ENCODE results near the gene UEVLD.

The UEVLD gene

DNA sequence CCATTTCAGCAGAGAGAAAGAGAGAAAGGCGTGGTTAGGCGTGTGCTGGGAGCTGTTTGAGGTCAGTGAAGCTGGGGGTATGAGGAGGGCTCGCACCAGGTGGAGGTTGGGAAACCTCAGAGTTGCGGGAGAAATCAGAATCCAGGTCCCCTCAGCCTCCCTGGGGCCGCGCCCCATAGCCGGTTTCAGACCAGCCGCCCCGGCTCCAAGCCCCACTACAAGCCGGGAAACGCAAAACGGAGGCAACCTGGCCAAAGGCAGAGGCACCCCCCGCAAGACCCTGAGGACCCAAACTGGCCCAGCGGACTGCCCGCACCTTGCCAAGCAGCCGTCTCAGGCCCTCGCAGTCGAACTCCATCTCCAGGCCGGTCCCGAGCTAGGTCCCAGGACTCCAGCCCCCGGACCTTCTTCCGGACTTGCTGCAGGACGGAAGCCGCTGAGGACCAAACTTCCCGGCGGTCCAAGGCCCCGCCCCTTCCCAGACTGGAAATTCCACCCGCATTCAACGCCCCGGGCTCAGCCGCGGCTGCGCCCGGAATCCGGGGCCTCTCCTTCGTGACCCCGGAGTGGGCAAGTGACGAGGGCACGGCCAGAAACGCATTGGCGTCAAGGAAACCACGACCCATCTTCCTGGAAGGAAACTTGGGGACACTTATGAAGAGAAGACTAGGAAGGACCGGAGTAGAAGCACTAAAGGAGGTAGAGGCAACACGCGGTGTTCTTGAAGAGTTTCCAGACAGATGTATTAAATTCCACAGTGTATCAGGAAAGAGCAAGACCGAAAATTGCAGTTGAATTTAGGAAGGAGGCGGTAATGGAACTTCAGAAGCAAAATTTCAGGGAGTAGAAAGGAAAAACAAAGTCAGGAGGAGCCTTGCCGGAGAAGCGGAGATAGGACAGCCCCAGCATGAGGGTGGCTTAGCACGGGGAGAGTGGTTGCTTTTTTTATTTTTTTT lies at the start of gene UEVLD:
TSS of gene UEVLD (minus strand) at position 438 of the 956 bp plus-strand sequence. CDS start at position 358, 80 bp downstream.
- POLR2A ChIA-PET: interaction anchor here (0.5 to 1.6 kb wide), 8 partner anchors 9 to 118 kb away, joined by 3 to 5 read pairs (median 3); partner anchors contain the start of gene SPTY2D1
- CTCF ChIA-PET: interaction anchor here (0.7 to 0.9 kb wide), 2 partner anchors 9 to 217 kb away, joined by 3 to 4 read pairs; no protein-coding TSS in a partner anchor
- Histone ChIP-seq H3K36me3 (ENCODE audit: control insufficient read depth in 2 of 2, insufficient read depth in 1 of 2, low read length in 2 of 2) (no peaks in the 10 kb centered on the region), H3K9me3 (ENCODE audit: control insufficient read depth, insufficient read depth, low read depth, low read length) (no peaks in the 10 kb centered on the region), H3K4me1 (ENCODE audit: control insufficient read depth, insufficient read depth, low read length) (no peaks in the 10 kb centered on the region), H3K27ac (ENCODE audit: extremely low read depth, low read depth, low read length) (peak within 1 kb of the TSS; percentile 35), H3K4me3 (ENCODE audit: low read depth, low read length) (peak within 1 kb of the TSS; percentile 99)
- TF ChIP-seq, protein P1, sequence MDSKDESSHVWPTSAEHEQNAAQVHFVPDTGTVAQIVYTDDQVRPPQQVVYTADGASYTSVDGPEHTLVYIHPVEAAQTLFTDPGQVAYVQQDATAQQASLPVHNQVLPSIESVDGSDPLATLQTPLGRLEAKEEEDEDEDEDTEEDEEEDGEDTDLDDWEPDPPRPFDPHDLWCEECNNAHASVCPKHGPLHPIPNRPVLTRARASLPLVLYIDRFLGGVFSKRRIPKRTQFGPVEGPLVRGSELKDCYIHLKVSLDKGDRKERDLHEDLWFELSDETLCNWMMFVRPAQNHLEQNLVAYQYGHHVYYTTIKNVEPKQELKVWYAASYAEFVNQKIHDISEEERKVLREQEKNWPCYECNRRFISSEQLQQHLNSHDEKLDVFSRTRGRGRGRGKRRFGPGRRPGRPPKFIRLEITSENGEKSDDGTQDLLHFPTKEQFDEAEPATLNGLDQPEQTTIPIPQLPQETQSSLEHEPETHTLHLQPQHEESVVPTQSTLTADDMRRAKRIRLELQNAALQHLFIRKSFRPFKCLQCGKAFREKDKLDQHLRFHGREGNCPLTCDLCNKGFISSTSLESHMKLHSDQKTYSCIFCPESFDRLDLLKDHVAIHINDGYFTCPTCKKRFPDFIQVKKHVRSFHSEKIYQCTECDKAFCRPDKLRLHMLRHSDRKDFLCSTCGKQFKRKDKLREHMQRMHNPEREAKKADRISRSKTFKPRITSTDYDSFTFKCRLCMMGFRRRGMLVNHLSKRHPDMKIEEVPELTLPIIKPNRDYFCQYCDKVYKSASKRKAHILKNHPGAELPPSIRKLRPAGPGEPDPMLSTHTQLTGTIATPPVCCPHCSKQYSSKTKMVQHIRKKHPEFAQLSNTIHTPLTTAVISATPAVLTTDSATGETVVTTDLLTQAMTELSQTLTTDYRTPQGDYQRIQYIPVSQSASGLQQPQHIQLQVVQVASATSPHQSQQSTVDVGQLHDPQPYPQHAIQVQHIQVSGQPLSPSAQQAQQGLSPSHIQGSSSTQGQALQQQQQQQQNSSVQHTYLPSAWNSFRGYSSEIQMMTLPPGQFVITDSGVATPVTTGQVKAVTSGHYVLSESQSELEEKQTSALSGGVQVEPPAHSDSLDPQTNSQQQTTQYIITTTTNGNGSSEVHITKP (tag by site-specific recombination; IDR thresholded peaks at IDR 0.05): no peak
- TF ChIP-seq, protein P2, sequence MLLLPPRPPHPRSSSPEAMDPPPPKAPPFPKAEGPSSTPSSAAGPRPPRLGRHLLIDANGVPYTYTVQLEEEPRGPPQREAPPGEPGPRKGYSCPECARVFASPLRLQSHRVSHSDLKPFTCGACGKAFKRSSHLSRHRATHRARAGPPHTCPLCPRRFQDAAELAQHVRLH (tag by site-specific recombination; IDR thresholded peaks at IDR 0.05): no peak
- TF ChIP-seq WT1 (tag by site-specific recombination; IDR thresholded peaks at IDR 0.05) (no peak), ZFP69B (tag by site-specific recombination; IDR thresholded peaks at IDR 0.05) (peak; percentile 47; the same call in 1 of the 2 replicates), BCL11B (tag by site-specific recombination; IDR thresholded peaks at IDR 0.05; ENCODE audit: low read depth) (peak; percentile 72; the same call in 1 of the 2 replicates), ZNF544 (tag by site-specific recombination; IDR thresholded peaks at IDR 0.05) (no peak), ZBTB17 (tag by site-specific recombination; IDR thresholded peaks at IDR 0.05) (peak; percentile 55; the same call in 1 of the 2 replicates), GLIS2 (tag by site-specific recombination; IDR thresholded peaks at IDR 0.05) (peak; percentile 64; the same call in 1 of the 2 replicates), GFI1B (tag by site-specific recombination; IDR thresholded peaks at IDR 0.05) (no peak), ZNF266 (tag by site-specific recombination; IDR thresholded peaks at IDR 0.05; ENCODE audit: low read depth) (no peak), ZFHX2 (tag by site-specific recombination; conservative IDR thresholded peaks at IDR 0.05) (no peak), ZNF350 (tag by site-specific recombination; IDR thresholded peaks at IDR 0.05) (no peak), MZF1 (tag by site-specific recombination; IDR thresholded peaks at IDR 0.05; ENCODE audit: borderline replicate concordance) (no peak), ZNF777 (tag by site-specific recombination; IDR thresholded peaks at IDR 0.05; ENCODE audit: borderline replicate concordance) (no peak), ZBTB1 (tag by site-specific recombination; IDR thresholded peaks at IDR 0.05) (no peak), ZNF571 (tag by site-specific recombination; IDR thresholded peaks at IDR 0.05) (no peak)
- TF ChIP-seq, protein P3, sequence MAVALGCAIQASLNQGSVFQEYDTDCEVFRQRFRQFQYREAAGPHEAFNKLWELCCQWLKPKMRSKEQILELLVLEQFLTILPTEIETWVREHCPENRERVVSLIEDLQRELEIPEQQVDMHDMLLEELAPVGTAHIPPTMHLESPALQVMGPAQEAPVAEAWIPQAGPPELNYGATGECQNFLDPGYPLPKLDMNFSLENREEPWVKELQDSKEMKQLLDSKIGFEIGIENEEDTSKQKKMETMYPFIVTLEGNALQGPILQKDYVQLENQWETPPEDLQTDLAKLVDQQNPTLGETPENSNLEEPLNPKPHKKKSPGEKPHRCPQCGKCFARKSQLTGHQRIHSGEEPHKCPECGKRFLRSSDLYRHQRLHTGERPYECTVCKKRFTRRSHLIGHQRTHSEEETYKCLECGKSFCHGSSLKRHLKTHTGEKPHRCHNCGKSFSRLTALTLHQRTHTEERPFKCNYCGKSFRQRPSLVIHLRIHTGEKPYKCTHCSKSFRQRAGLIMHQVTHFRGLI (tag by site-specific recombination; IDR thresholded peaks at IDR 0.05): no peak
- TF ChIP-seq, protein P4, sequence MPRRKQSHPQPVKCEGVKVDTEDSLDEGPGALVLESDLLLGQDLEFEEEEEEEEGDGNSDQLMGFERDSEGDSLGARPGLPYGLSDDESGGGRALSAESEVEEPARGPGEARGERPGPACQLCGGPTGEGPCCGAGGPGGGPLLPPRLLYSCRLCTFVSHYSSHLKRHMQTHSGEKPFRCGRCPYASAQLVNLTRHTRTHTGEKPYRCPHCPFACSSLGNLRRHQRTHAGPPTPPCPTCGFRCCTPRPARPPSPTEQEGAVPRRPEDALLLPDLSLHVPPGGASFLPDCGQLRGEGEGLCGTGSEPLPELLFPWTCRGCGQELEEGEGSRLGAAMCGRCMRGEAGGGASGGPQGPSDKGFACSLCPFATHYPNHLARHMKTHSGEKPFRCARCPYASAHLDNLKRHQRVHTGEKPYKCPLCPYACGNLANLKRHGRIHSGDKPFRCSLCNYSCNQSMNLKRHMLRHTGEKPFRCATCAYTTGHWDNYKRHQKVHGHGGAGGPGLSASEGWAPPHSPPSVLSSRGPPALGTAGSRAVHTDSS (tag by site-specific recombination; IDR thresholded peaks at IDR 0.05): no peak
- TF ChIP-seq, protein P5, sequence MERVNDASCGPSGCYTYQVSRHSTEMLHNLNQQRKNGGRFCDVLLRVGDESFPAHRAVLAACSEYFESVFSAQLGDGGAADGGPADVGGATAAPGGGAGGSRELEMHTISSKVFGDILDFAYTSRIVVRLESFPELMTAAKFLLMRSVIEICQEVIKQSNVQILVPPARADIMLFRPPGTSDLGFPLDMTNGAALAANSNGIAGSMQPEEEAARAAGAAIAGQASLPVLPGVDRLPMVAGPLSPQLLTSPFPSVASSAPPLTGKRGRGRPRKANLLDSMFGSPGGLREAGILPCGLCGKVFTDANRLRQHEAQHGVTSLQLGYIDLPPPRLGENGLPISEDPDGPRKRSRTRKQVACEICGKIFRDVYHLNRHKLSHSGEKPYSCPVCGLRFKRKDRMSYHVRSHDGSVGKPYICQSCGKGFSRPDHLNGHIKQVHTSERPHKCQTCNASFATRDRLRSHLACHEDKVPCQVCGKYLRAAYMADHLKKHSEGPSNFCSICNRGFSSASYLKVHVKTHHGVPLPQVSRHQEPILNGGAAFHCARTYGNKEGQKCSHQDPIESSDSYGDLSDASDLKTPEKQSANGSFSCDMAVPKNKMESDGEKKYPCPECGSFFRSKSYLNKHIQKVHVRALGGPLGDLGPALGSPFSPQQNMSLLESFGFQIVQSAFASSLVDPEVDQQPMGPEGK (tag by site-specific recombination; IDR thresholded peaks at IDR 0.05): 0 out of 2 replicates have a peak, but pooled peaks have one; percentile 50
- TF ChIP-seq, protein P6, sequence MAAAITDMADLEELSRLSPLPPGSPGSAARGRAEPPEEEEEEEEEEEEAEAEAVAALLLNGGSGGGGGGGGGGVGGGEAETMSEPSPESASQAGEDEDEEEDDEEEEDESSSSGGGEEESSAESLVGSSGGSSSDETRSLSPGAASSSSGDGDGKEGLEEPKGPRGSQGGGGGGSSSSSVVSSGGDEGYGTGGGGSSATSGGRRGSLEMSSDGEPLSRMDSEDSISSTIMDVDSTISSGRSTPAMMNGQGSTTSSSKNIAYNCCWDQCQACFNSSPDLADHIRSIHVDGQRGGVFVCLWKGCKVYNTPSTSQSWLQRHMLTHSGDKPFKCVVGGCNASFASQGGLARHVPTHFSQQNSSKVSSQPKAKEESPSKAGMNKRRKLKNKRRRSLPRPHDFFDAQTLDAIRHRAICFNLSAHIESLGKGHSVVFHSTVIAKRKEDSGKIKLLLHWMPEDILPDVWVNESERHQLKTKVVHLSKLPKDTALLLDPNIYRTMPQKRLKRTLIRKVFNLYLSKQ (tag by site-specific recombination; IDR thresholded peaks at IDR 0.05; ENCODE audit: borderline replicate concordance): no peak
- TF ChIP-seq, protein P7, sequence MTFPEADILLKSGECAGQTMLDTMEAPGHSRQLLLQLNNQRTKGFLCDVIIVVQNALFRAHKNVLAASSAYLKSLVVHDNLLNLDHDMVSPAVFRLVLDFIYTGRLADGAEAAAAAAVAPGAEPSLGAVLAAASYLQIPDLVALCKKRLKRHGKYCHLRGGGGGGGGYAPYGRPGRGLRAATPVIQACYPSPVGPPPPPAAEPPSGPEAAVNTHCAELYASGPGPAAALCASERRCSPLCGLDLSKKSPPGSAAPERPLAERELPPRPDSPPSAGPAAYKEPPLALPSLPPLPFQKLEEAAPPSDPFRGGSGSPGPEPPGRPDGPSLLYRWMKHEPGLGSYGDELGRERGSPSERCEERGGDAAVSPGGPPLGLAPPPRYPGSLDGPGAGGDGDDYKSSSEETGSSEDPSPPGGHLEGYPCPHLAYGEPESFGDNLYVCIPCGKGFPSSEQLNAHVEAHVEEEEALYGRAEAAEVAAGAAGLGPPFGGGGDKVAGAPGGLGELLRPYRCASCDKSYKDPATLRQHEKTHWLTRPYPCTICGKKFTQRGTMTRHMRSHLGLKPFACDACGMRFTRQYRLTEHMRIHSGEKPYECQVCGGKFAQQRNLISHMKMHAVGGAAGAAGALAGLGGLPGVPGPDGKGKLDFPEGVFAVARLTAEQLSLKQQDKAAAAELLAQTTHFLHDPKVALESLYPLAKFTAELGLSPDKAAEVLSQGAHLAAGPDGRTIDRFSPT (tag by site-specific recombination; IDR thresholded peaks at IDR 0.05): no peak

All from HEK293 (cell line).